ENCODE results near the gene L2HGDH.

Gene L2HGDH

DNA sequence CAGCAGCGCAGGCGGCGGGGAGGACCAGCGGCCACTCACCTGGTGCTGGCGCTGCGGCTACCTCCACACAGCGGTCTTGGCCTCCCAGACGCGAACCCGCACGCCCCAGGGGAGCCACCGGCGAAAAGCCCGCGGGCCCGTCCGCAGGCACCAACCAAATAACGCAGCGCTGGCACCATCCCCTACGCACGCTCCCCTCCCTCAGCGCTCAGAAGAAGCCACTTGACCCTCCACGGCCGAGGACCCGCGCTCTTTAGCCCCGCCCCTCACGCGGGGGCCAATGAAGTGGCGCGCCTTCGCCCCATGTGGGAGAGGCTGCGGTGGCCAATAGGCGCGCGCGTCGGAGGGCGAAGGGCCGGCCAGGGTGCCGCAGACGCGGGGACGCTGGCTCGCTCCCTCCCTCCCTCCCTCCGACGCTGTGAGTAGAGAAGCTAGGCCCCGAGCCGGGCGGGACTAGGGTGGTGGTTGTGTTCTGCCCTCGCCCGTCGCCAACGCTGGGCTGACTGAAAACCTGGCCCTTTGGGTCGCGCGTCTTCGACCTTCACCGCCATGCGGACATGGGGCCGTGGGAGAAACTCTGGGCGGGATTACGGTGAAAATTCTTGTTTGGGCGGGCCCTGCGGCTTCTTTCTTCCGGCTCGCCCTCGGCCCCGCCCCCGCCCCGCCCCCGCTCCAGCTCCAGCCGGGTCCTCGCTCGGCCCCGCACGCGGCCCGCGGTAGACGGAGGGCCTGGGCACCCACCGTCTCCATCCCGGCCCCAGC, at the start of gene L2HGDH, which contains the start of gene DMAC2L:
Gene L2HGDH (minus strand): TSS at position 258 of the 762 bp plus-strand sequence. CDS start 79 bp downstream, at position 179.
Gene DMAC2L (plus strand): TSS at position 353 of the 762 bp plus-strand sequence. CDS start 9,164 bp downstream, outside the sequence.
- H3K9me3 ChIP-seq (ENCODE audit: low read length): peaks cover 2% of the 10 kb centered on the region; the same call in 1 of the 2 replicates
- H3K9ac ChIP-seq (ENCODE audit: low read length): peak within 1 kb of the TSS; percentile 86
- H3K79me2 ChIP-seq (ENCODE audit: insufficient read depth, low read length): peaks cover 28% of the 10 kb centered on the region
- no peaks in the 10 kb centered on the region for H4K20me1 ChIP-seq (ENCODE audit: insufficient read depth, low read length)
- no peaks in the 10 kb centered on the region for H3K27me3 ChIP-seq (ENCODE audit: insufficient read depth, low read length)
- H3K9me2 ChIP-seq (ENCODE audit: low read depth, low read length): no peaks in the 10 kb centered on the region
- peaks cover 16% of the 10 kb centered on the region for H3K4me1 ChIP-seq (ENCODE audit: insufficient read depth, low read length, severe bottlenecking)
- no peak for TF ChIP-seq EZH2 (IDR thresholded peaks at IDR 0.05; ENCODE audit: borderline replicate concordance, low read length)
- TF ChIP-seq, protein P1, sequence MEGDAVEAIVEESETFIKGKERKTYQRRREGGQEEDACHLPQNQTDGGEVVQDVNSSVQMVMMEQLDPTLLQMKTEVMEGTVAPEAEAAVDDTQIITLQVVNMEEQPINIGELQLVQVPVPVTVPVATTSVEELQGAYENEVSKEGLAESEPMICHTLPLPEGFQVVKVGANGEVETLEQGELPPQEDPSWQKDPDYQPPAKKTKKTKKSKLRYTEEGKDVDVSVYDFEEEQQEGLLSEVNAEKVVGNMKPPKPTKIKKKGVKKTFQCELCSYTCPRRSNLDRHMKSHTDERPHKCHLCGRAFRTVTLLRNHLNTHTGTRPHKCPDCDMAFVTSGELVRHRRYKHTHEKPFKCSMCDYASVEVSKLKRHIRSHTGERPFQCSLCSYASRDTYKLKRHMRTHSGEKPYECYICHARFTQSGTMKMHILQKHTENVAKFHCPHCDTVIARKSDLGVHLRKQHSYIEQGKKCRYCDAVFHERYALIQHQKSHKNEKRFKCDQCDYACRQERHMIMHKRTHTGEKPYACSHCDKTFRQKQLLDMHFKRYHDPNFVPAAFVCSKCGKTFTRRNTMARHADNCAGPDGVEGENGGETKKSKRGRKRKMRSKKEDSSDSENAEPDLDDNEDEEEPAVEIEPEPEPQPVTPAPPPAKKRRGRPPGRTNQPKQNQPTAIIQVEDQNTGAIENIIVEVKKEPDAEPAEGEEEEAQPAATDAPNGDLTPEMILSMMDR (IDR thresholded peaks at IDR 0.05; ENCODE audit: low read length): no peak
- H3K4me3 ChIP-seq (ENCODE audit: low read depth, low read length, poor library complexity, severe bottlenecking): peak within 1 kb of the TSS; percentile 84
- peak within 1 kb of the TSS; percentile 78 for H3K4me2 ChIP-seq (ENCODE audit: low read length)
- H3K27ac ChIP-seq (ENCODE audit: low read depth, low read length, poor library complexity, severe bottlenecking): peak within 1 kb of the TSS; percentile 85
- no peaks in the 10 kb centered on the region for H3F3A ChIP-seq (ENCODE audit: insufficient read depth, low read length)
- peaks cover 23% of the 10 kb centered on the region for H3K36me3 ChIP-seq (ENCODE audit: insufficient read depth, low read length)
- H2AFZ ChIP-seq (ENCODE audit: low read length): peak within 1 kb of the TSS; percentile 13; the same call in 1 of the 2 replicates

DNA sequence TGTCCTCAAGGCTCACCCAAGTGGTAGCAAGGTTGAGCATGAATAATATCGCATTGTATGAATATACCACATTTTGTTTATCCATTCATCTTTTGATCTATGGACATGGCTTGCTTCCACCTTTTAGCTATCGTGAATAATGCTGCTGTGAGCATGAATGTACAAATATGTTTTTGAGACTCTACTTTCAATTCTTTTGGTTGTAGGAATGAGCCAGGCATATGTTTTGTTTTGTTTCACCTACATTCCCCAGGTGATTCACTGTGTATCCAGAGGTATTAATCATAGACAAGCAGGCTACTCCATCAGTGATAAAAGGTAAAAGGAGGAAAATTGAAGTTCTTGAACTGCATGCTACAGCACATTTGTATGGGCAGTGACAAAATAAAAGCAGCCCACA, 48.8 kb upstream of the L2HGDH start:
- H3K9me3 ChIP-seq (ENCODE audit: low read length): no peaks in the 10 kb centered on the region
- no peak overlapping the region for H3K9ac ChIP-seq (ENCODE audit: low read length)
- no peaks in the 10 kb centered on the region for H3K27me3 ChIP-seq (ENCODE audit: insufficient read depth, low read length)
- peaks cover 20% of the 10 kb centered on the region for H3K4me1 ChIP-seq (ENCODE audit: insufficient read depth, low read length, severe bottlenecking)
- H3K4me2 ChIP-seq (ENCODE audit: low read length): no peak overlapping the region
- no peak overlapping the region for H3K27ac ChIP-seq (ENCODE audit: low read depth, low read length, poor library complexity, severe bottlenecking)
- H3K4me3 ChIP-seq (ENCODE audit: low read depth, low read length, poor library complexity, severe bottlenecking): no peak overlapping the region
- no peaks in the 10 kb centered on the region for H3K36me3 ChIP-seq (ENCODE audit: insufficient read depth, low read length)
- no peak overlapping the region for H2AFZ ChIP-seq (ENCODE audit: low read length)
- H3K79me2 ChIP-seq (ENCODE audit: insufficient read depth, low read length): no peaks in the 10 kb centered on the region
- no peaks in the 10 kb centered on the region for H3K9me2 ChIP-seq (ENCODE audit: low read depth, low read length)
- no peaks in the 10 kb centered on the region for H3F3A ChIP-seq (ENCODE audit: insufficient read depth, low read length)
- no peaks in the 10 kb centered on the region for H4K20me1 ChIP-seq (ENCODE audit: insufficient read depth, low read length)
- no peak for TF ChIP-seq EZH2 (IDR thresholded peaks at IDR 0.05; ENCODE audit: borderline replicate concordance, low read length)
- TF ChIP-seq, protein P1 (IDR thresholded peaks at IDR 0.05; ENCODE audit: low read length): no peak

DNA sequence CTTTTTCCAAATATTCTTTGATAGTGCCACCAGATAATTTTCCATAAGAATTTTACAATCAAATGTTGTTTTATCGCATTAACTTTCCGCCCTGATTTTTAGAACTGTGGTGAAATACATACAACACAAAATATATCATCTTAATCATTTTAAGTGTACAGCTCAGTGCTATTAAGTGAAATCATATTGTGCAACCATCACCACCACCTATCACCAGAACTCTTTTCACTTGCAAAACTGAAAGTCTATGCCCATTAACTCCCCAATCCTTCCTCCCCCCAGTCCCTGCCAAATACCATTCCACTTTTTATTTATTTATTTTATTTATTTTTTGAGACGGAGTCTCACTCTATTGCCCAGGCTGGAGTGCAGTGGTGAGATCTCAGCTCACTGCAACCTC, 48.1 kb upstream of the L2HGDH start:
- Histone ChIP-seq H3K36me3 (ENCODE audit: insufficient read depth, low read length) (no peaks in the 10 kb centered on the region), H3K4me3 (ENCODE audit: low read depth, low read length, poor library complexity, severe bottlenecking) (no peak overlapping the region), H3K27me3 (ENCODE audit: insufficient read depth, low read length) (no peaks in the 10 kb centered on the region), H3K9me2 (ENCODE audit: low read depth, low read length) (no peaks in the 10 kb centered on the region), H3K27ac (ENCODE audit: low read depth, low read length, poor library complexity, severe bottlenecking) (no peak overlapping the region), H3F3A (ENCODE audit: insufficient read depth, low read length) (no peaks in the 10 kb centered on the region), H2AFZ (ENCODE audit: low read length) (no peak overlapping the region), H3K4me1 (ENCODE audit: insufficient read depth, low read length, severe bottlenecking) (peaks cover 20% of the 10 kb centered on the region), H3K9ac (ENCODE audit: low read length) (no peak overlapping the region), H4K20me1 (ENCODE audit: insufficient read depth, low read length) (no peaks in the 10 kb centered on the region), H3K4me2 (ENCODE audit: low read length) (no peak overlapping the region), H3K79me2 (ENCODE audit: insufficient read depth, low read length) (no peaks in the 10 kb centered on the region), H3K9me3 (ENCODE audit: low read length) (no peaks in the 10 kb centered on the region)
- no peak for TF ChIP-seq EZH2 (IDR thresholded peaks at IDR 0.05; ENCODE audit: borderline replicate concordance, low read length)
- TF ChIP-seq, protein P1 (IDR thresholded peaks at IDR 0.05; ENCODE audit: low read length): no peak

All from OCI-LY1 (cell line).